SIG-M5 treated with dmso at 0.1 percent for 504 hours (cell line): ENCODE measurements around the gene CFAP107.
"Not testable (repeated sequence)": the region's sequence is repeated elsewhere in the genome, so short reads cannot be mapped to it uniquely, and the experiment has no call there.

Source experiments
- DNase-seq: peaks from one replicate; lab custom pipeline; 2025; ENCODE audit not compliant: unreplicated experiment; lab: John Stamatoyannopoulos, UW

The CFAP107 gene, protein sequence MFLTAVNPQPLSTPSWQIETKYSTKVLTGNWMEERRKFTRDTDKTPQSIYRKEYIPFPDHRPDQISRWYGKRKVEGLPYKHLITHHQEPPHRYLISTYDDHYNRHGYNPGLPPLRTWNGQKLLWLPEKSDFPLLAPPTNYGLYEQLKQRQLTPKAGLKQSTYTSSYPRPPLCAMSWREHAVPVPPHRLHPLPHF

GRCh38 chr1:12745992-12746323, at the start of gene CFAP107:
Gene CFAP107 (plus strand): TSS chr1:12746200. CDS start chr1:12746431, 231 bp downstream.
- no peak for DNase-seq

DNA sequence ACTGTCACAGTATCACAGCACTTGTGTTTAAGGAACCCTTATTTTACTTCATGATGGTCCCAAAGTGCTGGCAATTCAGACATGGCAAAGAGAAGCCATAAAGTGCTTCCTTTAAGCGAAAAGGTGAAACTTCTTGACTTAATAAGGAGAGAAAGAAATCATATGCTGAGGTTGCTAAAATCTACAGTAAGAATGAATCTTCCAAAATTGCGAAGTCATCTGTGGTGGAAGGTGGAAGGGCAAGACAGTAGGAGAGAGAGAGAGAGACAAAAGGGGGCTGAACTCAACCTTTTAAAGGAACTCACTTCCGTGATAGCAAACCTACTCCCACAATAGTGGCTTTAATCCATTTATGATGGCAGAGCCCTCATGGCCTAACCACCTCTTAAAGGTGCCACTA, 49.3 kb upstream of the CFAP107 start:
- DNase-seq: no peak

- no peak for DNase-seq
Observed at GRCh38 chr1:12697397-12697796, 48.6 kb upstream of the CFAP107 start.

GRCh38 chr1:12703821-12704451, 42.1 kb upstream of the CFAP107 start:
- no peak for DNase-seq

DNA sequence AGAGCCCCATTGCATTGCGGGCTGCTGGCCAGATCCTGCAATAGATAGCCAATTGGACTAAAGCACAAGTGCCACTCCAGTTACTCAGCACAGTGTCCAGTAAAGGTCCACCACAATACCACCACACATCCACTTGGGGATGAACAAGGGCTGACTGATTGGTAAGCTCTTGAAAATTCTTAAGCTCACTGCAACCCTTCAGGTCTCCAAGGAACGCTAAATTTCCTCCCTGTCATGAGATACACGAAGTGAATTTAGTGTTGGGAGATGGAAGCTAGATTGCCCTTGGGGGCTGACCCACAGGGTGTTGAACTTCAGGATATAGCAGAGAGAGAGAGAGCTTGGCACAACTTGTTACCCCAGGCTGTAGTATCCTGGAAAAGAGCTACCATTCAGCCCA, 39.9 kb upstream of the CFAP107 start:
- DNase-seq: no peak

DNA sequence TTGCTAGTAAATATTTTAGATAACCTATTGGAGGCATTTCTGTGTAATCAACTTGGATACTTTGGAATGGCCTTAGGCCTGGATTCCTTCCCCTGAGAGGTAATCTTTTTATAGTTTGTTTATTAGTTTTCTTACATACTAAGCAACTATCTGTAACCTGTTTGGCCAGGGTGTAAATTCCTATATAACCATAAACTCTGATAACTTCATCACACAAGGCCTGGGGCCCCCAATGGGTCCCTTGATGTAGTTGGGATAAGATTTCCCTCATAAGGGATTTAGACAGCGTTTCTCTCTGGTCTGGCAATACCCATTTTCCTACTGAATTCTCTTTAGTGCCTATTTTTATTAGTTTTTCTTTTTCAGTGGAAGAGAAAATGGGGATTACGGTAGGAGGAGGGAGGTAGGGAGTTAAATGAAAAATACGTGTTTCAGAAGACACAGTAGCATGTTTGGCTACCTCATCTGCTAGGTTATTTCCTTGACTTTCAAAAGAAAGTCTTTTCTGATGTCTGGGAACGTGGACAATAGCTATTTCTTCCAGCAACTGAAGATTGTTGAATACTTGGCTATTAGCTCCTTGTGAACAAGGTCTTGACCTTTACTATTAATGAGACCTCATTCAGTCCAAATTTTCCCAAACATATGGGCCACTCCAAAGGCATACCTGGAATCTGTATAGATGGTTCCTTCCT, 37.5 kb upstream of the CFAP107 start:
- DNase-seq: no peak

- DNase-seq: no peak
Observed at GRCh38 chr1:12709091-12709491, 36.9 kb upstream of the CFAP107 start.

DNA sequence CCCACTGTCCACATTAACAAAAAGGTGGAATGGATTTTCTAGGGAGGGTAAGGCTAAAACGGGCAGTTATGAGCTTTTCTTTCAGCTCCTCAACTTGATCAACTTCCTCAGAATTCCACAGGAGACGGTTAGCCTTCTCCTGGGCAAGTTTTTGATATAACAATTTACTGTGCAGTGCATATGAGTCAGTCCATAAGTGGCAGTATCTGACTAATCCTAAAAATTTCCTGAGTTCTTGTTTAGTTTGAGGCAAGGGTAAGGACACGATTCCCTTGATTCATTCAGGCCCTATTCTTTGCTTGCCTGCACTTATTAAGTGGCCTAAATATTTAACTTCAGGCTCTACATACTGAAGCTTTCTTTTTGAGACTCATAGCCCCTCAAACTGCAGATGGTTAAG, 36.3 kb upstream of the CFAP107 start:
- no peak for DNase-seq

DNA sequence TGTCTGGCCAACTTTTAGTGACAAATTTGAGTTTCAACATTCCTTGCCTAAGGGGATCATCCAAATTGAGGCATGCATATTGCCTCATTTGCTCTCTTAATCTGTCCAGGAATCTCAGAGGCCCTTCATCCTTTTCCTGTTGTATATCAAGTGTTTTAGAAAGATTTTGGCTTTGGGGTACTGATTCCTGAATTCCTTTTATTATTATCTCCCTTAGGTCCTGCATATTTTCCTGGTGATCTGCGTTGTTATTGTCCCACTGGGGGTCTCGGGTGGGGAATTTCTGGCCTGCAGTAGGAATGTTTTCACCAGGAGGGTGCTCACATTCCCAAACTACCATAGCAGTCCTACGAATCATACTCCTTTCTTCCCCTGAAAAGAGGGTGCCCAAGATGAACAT, 34.5 kb upstream of the CFAP107 start:
- no peak for DNase-seq

DNA sequence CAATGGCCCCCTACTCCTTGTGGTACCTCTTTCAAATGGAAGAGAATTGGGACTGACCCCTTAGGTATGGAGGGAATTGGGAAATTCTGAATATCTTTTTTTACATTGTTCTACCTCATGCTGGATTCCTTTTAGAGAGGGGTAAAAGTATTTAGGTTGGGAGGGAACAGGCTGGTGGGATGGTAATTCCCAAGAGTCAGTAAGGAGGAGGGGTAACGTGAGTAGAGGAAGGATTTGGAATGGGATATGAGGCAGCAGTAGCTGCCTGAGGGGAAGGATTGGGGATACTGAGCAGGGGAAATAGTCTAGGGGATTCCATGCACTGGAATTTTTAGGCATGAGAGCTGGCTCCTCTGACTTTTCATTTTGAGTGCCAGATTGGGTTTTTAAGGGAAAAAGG, 33.9 kb upstream of the CFAP107 start:
- no peak for DNase-seq

DNA sequence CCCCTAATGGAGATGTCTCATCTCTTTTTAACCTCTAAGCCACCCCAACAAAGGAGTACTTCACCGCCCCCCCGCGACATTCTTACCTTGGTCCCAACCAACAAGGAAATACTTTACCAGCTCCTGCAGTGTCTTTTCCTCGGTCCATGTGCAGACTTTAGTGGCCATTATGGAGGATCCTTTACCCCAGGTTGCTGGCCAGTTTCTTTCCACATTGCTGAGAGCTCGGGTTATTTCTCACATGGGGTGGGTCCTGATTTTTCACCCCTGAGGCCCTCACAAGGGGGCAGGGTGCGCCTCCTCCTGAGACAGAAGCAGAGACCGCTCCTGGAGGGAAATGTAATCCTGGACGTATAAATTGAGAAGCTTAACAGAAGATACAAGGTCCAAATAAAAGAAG, 33.1 kb upstream of the CFAP107 start:
- DNase-seq: no peak

- DNase-seq: not testable (repeated sequence)
Observed at GRCh38 chr1:12713651-12714050, 32.3 kb upstream of the CFAP107 start.

- DNase-seq: no peak
Observed at GRCh38 chr1:12714710-12715475, 31.1 kb upstream of the CFAP107 start.

- DNase-seq: no peak
Observed at GRCh38 chr1:12715896-12716437, 30.0 kb upstream of the CFAP107 start, which contains the start of gene AADACL3. Gene AADACL3 (plus strand): TSS chr1:12716110. CDS start chr1:12716177, 67 bp downstream.

GRCh38 chr1:12717301-12717838, 28.6 kb upstream of the CFAP107 start:
- DNase-seq: no peak

GRCh38 chr1:12722626-12723025, 23.4 kb upstream of the CFAP107 start:
- no peak for DNase-seq

GRCh38 chr1:12728391-12728790, 17.6 kb upstream of the CFAP107 start:
- DNase-seq: no peak

GRCh38 chr1:12730156-12730555, 15.8 kb upstream of the CFAP107 start:
- no peak for DNase-seq

DNA sequence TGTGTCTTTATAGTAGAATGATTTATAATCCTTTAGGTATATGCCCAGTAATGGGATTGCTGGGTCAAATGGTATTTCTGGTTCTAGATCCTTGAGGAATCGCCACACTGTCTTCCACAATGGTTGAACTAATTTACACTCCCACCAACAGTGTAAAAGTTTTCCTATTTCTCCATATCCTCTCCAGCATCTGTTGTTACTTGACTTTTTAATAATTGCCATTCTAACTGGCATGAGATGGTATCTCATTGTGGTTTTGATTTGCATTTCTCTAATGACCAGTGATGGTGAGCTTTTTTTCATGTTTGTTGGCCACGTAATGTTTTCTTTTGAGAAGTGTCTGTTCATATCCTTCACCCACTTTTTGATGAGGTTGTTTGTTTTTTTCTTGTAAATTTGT, 14.9 kb upstream of the CFAP107 start:
- DNase-seq: not testable (repeated sequence)

- DNase-seq: no peak
Observed at GRCh38 chr1:12734651-12735050, 11.3 kb upstream of the CFAP107 start.

DNA sequence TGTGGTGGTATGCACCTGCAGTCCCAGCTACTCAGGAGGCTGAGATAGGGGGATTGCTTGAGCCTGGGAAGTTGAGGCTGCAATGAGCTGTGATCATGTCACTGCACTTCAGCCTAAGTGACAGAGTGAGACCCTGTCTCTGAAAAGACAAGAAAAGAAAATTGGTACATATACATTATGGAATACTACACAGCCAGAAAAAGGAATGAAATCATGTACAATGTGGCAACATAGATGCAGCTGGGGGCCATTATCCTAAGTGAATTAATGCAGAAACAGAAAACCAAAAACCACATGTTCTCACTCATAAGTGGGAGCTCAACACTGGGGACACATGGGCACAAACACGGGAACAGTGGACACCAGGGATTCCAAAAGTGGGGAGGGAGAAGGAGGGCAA, 7.1 kb upstream of the CFAP107 start:
- DNase-seq: no peak
